ENCODE measurements around the gene SELENOO.

SELENOO gene

GRCh38 chr22:50249341-50250248 is 48.8 kb downstream of the SELENOO start:
- peak overlapping the region; percentile 87 to 89 for H3K4me3 ChIP-seq (ENCODE audit: low read depth in 1 of 2, low read length in 2 of 2)
- no peak overlapping the region for H3K27ac ChIP-seq (ENCODE audit: low read depth, low read length)
- no peaks in the 10 kb centered on the region for H3K9me3 ChIP-seq (ENCODE audit: control insufficient read depth in 1 of 2, low read length in 2 of 2)
- H3K4me1 ChIP-seq (ENCODE audit: control insufficient read depth in 1 of 2, insufficient read depth in 2 of 2, low read length in 2 of 2), result peaks cover 28 to 44% of the 10 kb centered on the region in 2 donors
- H3K9ac ChIP-seq (ENCODE audit: low read depth in 1 of 2, low read length in 2 of 2), result peak overlapping the region in 1 of 2 donors; percentile 84
- H3K36me3 ChIP-seq (ENCODE audit: control insufficient read depth in 1 of 2, insufficient read depth in 2 of 2, low read length in 2 of 2), result peaks cover 7 to 31% of the 10 kb centered on the region in 2 donors
- H3K27me3 ChIP-seq (ENCODE audit: control insufficient read depth in 1 of 2, insufficient read depth in 2 of 2, low read length in 2 of 2), result no peaks in the 10 kb centered on the region

GRCh38 chr22:50250249-50250554 is 49.4 kb downstream of the SELENOO start:
- Histone ChIP-seq H3K4me1 (ENCODE audit: control insufficient read depth in 1 of 2, insufficient read depth in 2 of 2, low read length in 2 of 2) (peaks cover 28 to 44% of the 10 kb centered on the region in 2 donors), H3K4me3 (ENCODE audit: low read depth in 1 of 2, low read length in 2 of 2) (peak overlapping the region; percentile 87 to 89), H3K27me3 (ENCODE audit: control insufficient read depth in 1 of 2, insufficient read depth in 2 of 2, low read length in 2 of 2) (no peaks in the 10 kb centered on the region), H3K36me3 (ENCODE audit: control insufficient read depth in 1 of 2, insufficient read depth in 2 of 2, low read length in 2 of 2) (peaks cover 7 to 31% of the 10 kb centered on the region in 2 donors), H3K9me3 (ENCODE audit: control insufficient read depth in 1 of 2, low read length in 2 of 2) (no peaks in the 10 kb centered on the region), H3K27ac (ENCODE audit: low read depth, low read length) (no peak overlapping the region), H3K9ac (ENCODE audit: low read depth in 1 of 2, low read length in 2 of 2) (peak overlapping the region; percentile 71 to 84)

- H3K4me3 ChIP-seq (ENCODE audit: low read depth in 1 of 2, low read length in 2 of 2), result peak within 1 kb of the TSS; percentile 87 to 89
- H3K27ac ChIP-seq (ENCODE audit: low read depth, low read length), result no peak within 1 kb of the TSS
- H3K9me3 ChIP-seq (ENCODE audit: control insufficient read depth in 1 of 2, low read length in 2 of 2), result no peaks in the 10 kb centered on the region
- peaks cover 7 to 31% of the 10 kb centered on the region in 2 donors for H3K36me3 ChIP-seq (ENCODE audit: control insufficient read depth in 1 of 2, insufficient read depth in 2 of 2, low read length in 2 of 2)
- H3K27me3 ChIP-seq (ENCODE audit: control insufficient read depth in 1 of 2, insufficient read depth in 2 of 2, low read length in 2 of 2), result no peaks in the 10 kb centered on the region
- H3K4me1 ChIP-seq (ENCODE audit: control insufficient read depth in 1 of 2, insufficient read depth in 2 of 2, low read length in 2 of 2), result peaks cover 24 to 39% of the 10 kb centered on the region in 2 donors
- H3K9ac ChIP-seq (ENCODE audit: low read depth in 1 of 2, low read length in 2 of 2), result peak within 1 kb of the TSS; percentile 71 to 84
Measured at GRCh38 chr22:50250555-50251476, 50.0 kb downstream of the SELENOO start, which contains the start of gene HDAC10. TSS of gene HDAC10 (minus strand) at chr22:50251265. CDS start at chr22:50251032, 233 bp downstream.

- Histone ChIP-seq H3K9me3 (ENCODE audit: control insufficient read depth in 1 of 2, low read length in 2 of 2) (no peaks in the 10 kb centered on the region), H3K36me3 (ENCODE audit: control insufficient read depth in 1 of 2, insufficient read depth in 2 of 2, low read length in 2 of 2) (peaks cover under 1 to 23% of the 10 kb centered on the region in 2 donors), H3K4me1 (ENCODE audit: control insufficient read depth in 1 of 2, insufficient read depth in 2 of 2, low read length in 2 of 2) (peaks cover 19 to 32% of the 10 kb centered on the region in 2 donors), H3K27ac (ENCODE audit: low read depth, low read length) (no peak overlapping the region), H3K4me3 (ENCODE audit: low read depth in 1 of 2, low read length in 2 of 2) (peak overlapping the region; percentile 87 to 89), H3K9ac (ENCODE audit: low read depth in 1 of 2, low read length in 2 of 2) (peak overlapping the region in 1 of 2 donors; percentile 38), H3K27me3 (ENCODE audit: control insufficient read depth in 1 of 2, insufficient read depth in 2 of 2, low read length in 2 of 2) (peaks cover 0 to 1% of the 10 kb centered on the region in 2 donors)
Measured at GRCh38 chr22:50251477-50252081, 50.8 kb downstream of the SELENOO start.

- H3K4me3 ChIP-seq (ENCODE audit: low read depth in 1 of 2, low read length in 2 of 2), result peak overlapping the region in 1 of 2 donors; percentile 87
- H3K9ac ChIP-seq (ENCODE audit: low read depth in 1 of 2, low read length in 2 of 2), result no peak overlapping the region
- H3K27me3 ChIP-seq (ENCODE audit: control insufficient read depth in 1 of 2, insufficient read depth in 2 of 2, low read length in 2 of 2), result peaks cover 0 to 3% of the 10 kb centered on the region in 2 donors
- H3K27ac ChIP-seq (ENCODE audit: low read depth, low read length), result no peak overlapping the region
- no peaks in the 10 kb centered on the region for H3K9me3 ChIP-seq (ENCODE audit: control insufficient read depth in 1 of 2, low read length in 2 of 2)
- peaks cover 19 to 31% of the 10 kb centered on the region in 2 donors for H3K4me1 ChIP-seq (ENCODE audit: control insufficient read depth in 1 of 2, insufficient read depth in 2 of 2, low read length in 2 of 2)
- peaks cover 0 to 17% of the 10 kb centered on the region in 2 donors for H3K36me3 ChIP-seq (ENCODE audit: control insufficient read depth in 1 of 2, insufficient read depth in 2 of 2, low read length in 2 of 2)
Measured at GRCh38 chr22:50252082-50253045, 51.6 kb downstream of the SELENOO start.

GRCh38 chr22:50253046-50253915 is 52.5 kb downstream of the SELENOO start:
- Histone ChIP-seq H3K27ac (ENCODE audit: low read depth, low read length) (no peak overlapping the region), H3K36me3 (ENCODE audit: control insufficient read depth in 1 of 2, insufficient read depth in 2 of 2, low read length in 2 of 2) (peaks cover 0 to 8% of the 10 kb centered on the region in 2 donors), H3K9ac (ENCODE audit: low read depth in 1 of 2, low read length in 2 of 2) (no peak overlapping the region), H3K4me3 (ENCODE audit: low read depth in 1 of 2, low read length in 2 of 2) (no peak overlapping the region), H3K9me3 (ENCODE audit: control insufficient read depth in 1 of 2, low read length in 2 of 2) (no peaks in the 10 kb centered on the region), H3K4me1 (ENCODE audit: control insufficient read depth in 1 of 2, insufficient read depth in 2 of 2, low read length in 2 of 2) (peaks cover 23% of the 10 kb centered on the region in 2 donors), H3K27me3 (ENCODE audit: control insufficient read depth in 1 of 2, insufficient read depth in 2 of 2, low read length in 2 of 2) (peaks cover 0 to 3% of the 10 kb centered on the region in 2 donors)

GRCh38 chr22:50253941-50254340 is 53.1 kb downstream of the SELENOO start:
- no peak overlapping the region for H3K4me3 ChIP-seq (ENCODE audit: low read depth in 1 of 2, low read length in 2 of 2)
- H3K4me1 ChIP-seq (ENCODE audit: control insufficient read depth in 1 of 2, insufficient read depth in 2 of 2, low read length in 2 of 2), result peaks cover 23% of the 10 kb centered on the region in 2 donors
- no peak overlapping the region for H3K27ac ChIP-seq (ENCODE audit: low read depth, low read length)
- H3K9ac ChIP-seq (ENCODE audit: low read depth in 1 of 2, low read length in 2 of 2), result no peak overlapping the region
- peaks cover 0 to 3% of the 10 kb centered on the region in 2 donors for H3K36me3 ChIP-seq (ENCODE audit: control insufficient read depth in 1 of 2, insufficient read depth in 2 of 2, low read length in 2 of 2)
- H3K27me3 ChIP-seq (ENCODE audit: control insufficient read depth in 1 of 2, insufficient read depth in 2 of 2, low read length in 2 of 2), result peaks cover 0 to 3% of the 10 kb centered on the region in 2 donors
- H3K9me3 ChIP-seq (ENCODE audit: control insufficient read depth in 1 of 2, low read length in 2 of 2), result no peaks in the 10 kb centered on the region

- H3K4me3 ChIP-seq (ENCODE audit: low read depth in 1 of 2, low read length in 2 of 2), result no peak overlapping the region
- no peaks in the 10 kb centered on the region for H3K36me3 ChIP-seq (ENCODE audit: control insufficient read depth in 1 of 2, insufficient read depth in 2 of 2, low read length in 2 of 2)
- no peak overlapping the region for H3K9ac ChIP-seq (ENCODE audit: low read depth in 1 of 2, low read length in 2 of 2)
- H3K27me3 ChIP-seq (ENCODE audit: control insufficient read depth in 1 of 2, insufficient read depth in 2 of 2, low read length in 2 of 2), result peaks cover 0 to 6% of the 10 kb centered on the region in 2 donors
- no peak overlapping the region for H3K27ac ChIP-seq (ENCODE audit: low read depth, low read length)
- peaks cover 14 to 17% of the 10 kb centered on the region in 2 donors for H3K4me1 ChIP-seq (ENCODE audit: control insufficient read depth in 1 of 2, insufficient read depth in 2 of 2, low read length in 2 of 2)
- no peaks in the 10 kb centered on the region for H3K9me3 ChIP-seq (ENCODE audit: control insufficient read depth in 1 of 2, low read length in 2 of 2)
Measured at GRCh38 chr22:50255099-50255498, 54.3 kb downstream of the SELENOO start.

All from duodenal mucosa (tissue), 2 donors.